OCI-LY7 (cell line): ENCODE results near the gene VOPP1. TPM values are rescaled to one million over a fixed set of nuclear protein-coding genes. Genes with fewer than 3 reads are reported as not detected.

ENCODE experiments used
- BruUV-seq: library from RNA; stranded (reverse); fragments of 400-500 nt; replicated peaks from 2 replicates; lab custom pipeline; 2021; lab: Mats Ljungman, UMichigan
- CTCF ChIA-PET: fragments of 300-600 bp; sonication (Branson Sonifier 250); formaldehyde crosslinking; loops from one replicate; lab custom pipeline; 2022; ENCODE audit warnings: antibody characterized with exemption; ENCODE audit not compliant: unreplicated experiment; lab: Charles Lee
- POLR2A ChIA-PET: fragments of 300-600 bp; sonication (Branson Sonifier 250); formaldehyde crosslinking; loops from one replicate; lab custom pipeline; 2022; ENCODE audit warnings: antibody characterized with exemption; lab: Charles Lee
- DNase-seq: peaks from one replicate; pipeline ENCODE4 v3.0.0-alpha.2; 2015; ENCODE audit warnings: low spot score
- H2AFZ ChIP-seq: fragments of 200-600 bp; sonication (generic), shearing (Covaris generic); 2 replicates; pipeline ENCODE4 v1.6.1; 2014; ENCODE audit warnings: mild to moderate bottlenecking, antibody characterized with exemption, low read length, moderate library complexity
- H3K27ac ChIP-seq: fragments of 200-600 bp; sonication (generic); 2 replicates; pipeline ENCODE4 v1.5.1; 2014; ENCODE audit warnings: mixed run types, low read depth, mild to moderate bottlenecking, moderate library complexity, low read length, inconsistent platforms; ENCODE audit not compliant: poor library complexity, severe bottlenecking
- H3K36me3 ChIP-seq: fragments of 200-600 bp; sonication (generic); 2 replicates; pipeline ENCODE4 v1.6.1; 2014; ENCODE audit warnings: mild to moderate bottlenecking, antibody characterized with exemption, low read length, moderate library complexity, mixed read lengths; ENCODE audit not compliant: insufficient read depth
- H3K4me1 ChIP-seq: fragments of 200-600 bp; sonication (generic); 2 replicates; pipeline ENCODE4 v1.5.1; 2014; ENCODE audit warnings: mild to moderate bottlenecking, low read length; ENCODE audit not compliant: insufficient read depth, poor library complexity, severe bottlenecking
- H3K4me2 ChIP-seq: fragments of 200-600 bp; sonication (generic); 2 replicates; pipeline ENCODE4 v1.6.1; 2014; ENCODE audit warnings: mild to moderate bottlenecking, low read length
- H3K4me3 ChIP-seq: fragments of 200-600 bp; sonication (generic); 2 replicates; pipeline ENCODE4 v1.5.1; 2014; ENCODE audit warnings: mild to moderate bottlenecking, low read depth, low read length; ENCODE audit not compliant: poor library complexity, severe bottlenecking
- H3K79me2 ChIP-seq: fragments of 200-600 bp; sonication (generic); 2 replicates; pipeline ENCODE4 v1.6.1; 2016; ENCODE audit warnings: low read depth, mild to moderate bottlenecking, low read length, moderate library complexity, mixed read lengths; ENCODE audit not compliant: insufficient read depth
- H3K9me2 ChIP-seq: fragments of 200-600 bp; sonication (generic); 2 replicates; pipeline ENCODE4 v1.6.1; 2016; ENCODE audit warnings: mild to moderate bottlenecking, low read length, mixed read lengths; ENCODE audit not compliant: insufficient read depth
- H3K9me3 ChIP-seq: fragments of 200-600 bp; sonication (generic); 2 replicates; pipeline ENCODE4 v1.6.1; 2014; ENCODE audit warnings: mild to moderate bottlenecking, mixed run types, low read length, mixed read lengths
- H4K20me1 ChIP-seq: fragments of 200-600 bp; sonication (generic); 2 replicates; pipeline ENCODE4 v1.6.1; 2014; ENCODE audit warnings: mild to moderate bottlenecking, antibody characterized with exemption, low read length, moderate library complexity, mixed read lengths; ENCODE audit not compliant: insufficient read depth
- CTCF ChIP-seq: fragments of 200-600 bp; sonication (generic); conservative IDR thresholded peaks from 2 replicates; pipeline ENCODE4 v1.5.1; 2014; ENCODE audit warnings: mild to moderate bottlenecking, antibody characterized with exemption, low read length, moderate library complexity, mixed read lengths
- EZH2phosphoT487 ChIP-seq: fragments of 200-600 bp; sonication (generic); IDR thresholded peaks from 2 replicates; pipeline ENCODE4 v1.6.1; 2018; ENCODE audit warnings: low read depth, borderline replicate concordance, mild to moderate bottlenecking, mixed run types, antibody characterized with exemption, low read length, moderate library complexity, mixed read lengths
- intact Hi-C: fragments of 100-400 bp; cut with micrococcal nuclease; formaldehyde crosslinking; loops from one replicate; pipeline ENCODE4 v1.10.0; 2022; ENCODE audit not compliant: unreplicated experiment
- total RNA-seq, 2 experiments: library from RNA; depleted of rRNA in 1 of 2; stranded (reverse); fragments of >200 nt in 1 of 2; shearing (Covaris generic) in 1 of 2; gene quantifications; 2 replicates each; pipeline ENCODE4 v1.2.3, GENCODE V29; 2014 to 2022

Gene VOPP1
- total RNA-seq, 2 experiments from 2014 or later = 68.8 to 72.1 TPM

- Histone ChIP-seq H3K27ac (no peak overlapping the region), H4K20me1 (no peaks in the 10 kb centered on the region), H2AFZ (no peak overlapping the region), H3K9me2 (no peaks in the 10 kb centered on the region), H3K4me1 (peaks cover 17% of the 10 kb centered on the region), H3K4me2 (no peak overlapping the region), H3K79me2 (peaks cover 11% of the 10 kb centered on the region; the same call in 1 of the 2 replicates), H3K4me3 (no peak overlapping the region), H3K36me3 (peaks cover 46% of the 10 kb centered on the region; the same call in 1 of the 2 replicates), H3K9me3 (no peaks in the 10 kb centered on the region)
- TF ChIP-seq EZH2phosphoT487 = no peak
- TF ChIP-seq CTCF = no peak
- BruUV-seq = no TSS peak
- POLR2A ChIA-PET = no interaction called here
- intact Hi-C loops = no loop called here
- DNase-seq = no peak
- CTCF ChIA-PET = no interaction called here
Observed at GRCh38 chr7:55498142-55498541, 74.2 kb downstream of the VOPP1 start.

- CTCF ChIA-PET = interaction anchor here (0.6 kb wide), 1 partner anchor 63 kb away, joined by 6 read pairs; no protein-coding TSS in a partner anchor
- DNase-seq = no peak
- Histone ChIP-seq H3K4me1 (peaks cover 11% of the 10 kb centered on the region), H3K36me3 (peaks cover 47% of the 10 kb centered on the region; the same call in 1 of the 2 replicates), H4K20me1 (no peaks in the 10 kb centered on the region), H3K9me3 (no peaks in the 10 kb centered on the region), H3K27ac (no peak overlapping the region), H3K79me2 (peaks cover 11% of the 10 kb centered on the region; the same call in 1 of the 2 replicates), H2AFZ (no peak overlapping the region), H3K9me2 (no peaks in the 10 kb centered on the region), H3K4me2 (no peak overlapping the region), H3K4me3 (no peak overlapping the region)
- POLR2A ChIA-PET = interaction anchor here (1.2 to 1.8 kb wide), 2 partner anchors 9 to 19 kb away, joined by 5 to 8 read pairs; no protein-coding TSS in a partner anchor
- TF ChIP-seq CTCF = no peak
- no peak for TF ChIP-seq EZH2phosphoT487
- BruUV-seq = no TSS peak
- intact Hi-C loops = no loop called here
Observed at GRCh38 chr7:55497521-55497920, 74.8 kb downstream of the VOPP1 start.

- BruUV-seq = no TSS peak
- H3K9me3 ChIP-seq = no peaks in the 10 kb centered on the region
- no peak overlapping the region for H2AFZ ChIP-seq
- no peak overlapping the region for H3K27ac ChIP-seq
- no peak overlapping the region for H3K4me3 ChIP-seq
- ChIA-PET POLR2A (interaction anchor here (1.2 to 1.8 kb wide), 2 partner anchors 10 to 19 kb away, joined by 5 to 8 read pairs; no protein-coding TSS in a partner anchor), CTCF (no interaction called here)
- intact Hi-C loops = no loop called here
- H3K4me2 ChIP-seq = no peak overlapping the region
- H4K20me1 ChIP-seq = no peaks in the 10 kb centered on the region
- H3K36me3 ChIP-seq = peaks cover 53% of the 10 kb centered on the region
- no peak for TF ChIP-seq EZH2phosphoT487
- no peak for TF ChIP-seq CTCF
- H3K79me2 ChIP-seq = peaks cover 6% of the 10 kb centered on the region; the same call in 1 of the 2 replicates
- H3K9me2 ChIP-seq = no peaks in the 10 kb centered on the region
- no peak for DNase-seq
- peaks cover 5% of the 10 kb centered on the region for H3K4me1 ChIP-seq
Observed at GRCh38 chr7:55496906-55497305, 75.4 kb downstream of the VOPP1 start.
